NCI-H1105 (cell line): ENCODE measurements around the gene UNK.
"Not testable (repeated sequence)": the region's sequence is repeated elsewhere in the genome, so short reads cannot be mapped to it uniquely, and the experiment has no call there.

Experiments used
- DNase-seq: peaks from one replicate; lab custom pipeline; 2025; lab: John Stamatoyannopoulos, UW

UNK gene

DNA sequence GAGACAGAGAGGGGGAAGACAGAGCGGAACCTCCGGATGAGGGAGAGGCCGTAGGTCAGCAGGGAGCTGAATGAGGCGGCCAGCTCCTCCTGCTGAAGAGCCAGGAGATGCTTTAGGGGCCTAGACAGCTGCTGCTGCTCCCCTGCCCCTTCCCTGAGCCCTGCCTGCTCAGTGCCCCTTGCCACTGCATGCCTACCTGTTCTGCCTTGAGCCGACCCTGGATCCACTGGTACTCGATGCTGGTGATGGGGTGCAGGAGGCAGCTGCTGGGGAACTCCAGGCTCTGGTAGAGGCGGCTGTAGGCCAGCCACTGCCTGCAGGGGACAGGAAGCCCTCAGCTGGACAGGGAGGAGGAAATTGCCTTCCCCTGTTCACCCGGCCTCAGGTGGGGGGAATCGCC lies 52.0 kb downstream of the UNK start:
- DNase-seq = no peak

DNA sequence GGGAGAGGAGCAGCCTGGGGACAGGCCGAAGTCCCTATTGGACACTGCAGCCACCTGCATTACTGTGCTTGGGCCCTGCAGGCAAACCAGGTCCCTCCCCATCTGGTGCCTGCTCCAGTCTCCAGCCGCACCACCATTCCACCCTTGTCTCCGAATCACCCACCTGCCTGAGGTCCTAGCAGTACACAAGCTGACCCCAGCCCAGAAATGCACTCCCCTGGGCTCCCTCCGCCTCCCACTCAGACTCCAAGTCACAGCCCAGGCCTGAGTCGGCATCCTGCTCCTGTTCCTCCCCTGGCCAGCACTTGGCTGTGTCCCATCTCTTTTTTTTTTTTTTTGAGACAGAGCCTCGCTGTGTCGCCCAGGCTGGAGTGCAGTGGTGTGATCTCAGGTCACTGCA lies 53.3 kb downstream of the UNK start:
- no peak for DNase-seq

GRCh38 chr17:75838410-75838809 lies 53.8 kb downstream of the UNK start:
- no peak for DNase-seq

DNA sequence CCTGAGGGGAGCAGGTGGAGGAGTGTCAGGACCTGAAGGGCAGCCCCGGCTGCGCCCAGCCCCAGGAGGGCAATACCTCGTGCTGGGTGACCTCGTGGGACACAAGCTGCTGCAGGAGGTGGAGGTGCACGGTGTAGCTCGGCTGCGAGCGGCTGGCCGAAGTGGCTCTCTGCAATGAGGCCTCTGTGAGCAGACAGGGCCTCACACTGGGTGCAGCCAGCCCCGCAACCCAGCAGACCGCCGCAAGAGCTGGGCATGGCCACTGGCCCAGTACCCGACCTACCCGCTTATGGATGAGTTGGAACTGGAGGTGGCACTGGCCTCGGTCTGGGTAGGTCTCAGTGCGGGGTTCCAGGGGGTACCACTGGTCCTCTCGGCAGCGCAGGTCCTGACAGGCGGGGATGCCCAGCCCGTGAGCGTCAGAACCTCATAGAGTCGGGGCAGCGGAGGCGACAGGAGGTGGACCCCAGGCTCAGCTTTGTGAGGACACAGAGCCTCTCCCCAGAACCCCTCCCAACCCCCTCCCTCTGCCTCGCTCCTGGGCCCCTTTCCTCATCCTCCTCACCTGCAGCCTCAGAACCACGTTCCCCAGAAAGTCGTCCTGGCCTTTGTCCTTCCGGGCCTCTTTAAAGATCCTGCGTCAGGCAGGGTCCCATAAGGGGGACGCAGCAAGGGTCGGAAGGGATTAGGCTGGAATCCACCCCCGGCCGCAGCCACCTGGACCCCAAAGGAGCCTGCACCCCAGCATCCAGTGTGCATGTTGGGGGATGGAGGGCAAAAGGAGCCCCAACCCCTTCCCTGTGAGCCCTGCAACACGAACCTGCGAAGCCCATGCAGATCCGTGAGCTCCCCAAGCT lies 55.6 kb downstream of the UNK start:
- no peak for DNase-seq

- DNase-seq = no peak
Measured at GRCh38 chr17:75840799-75841164, 56.2 kb downstream of the UNK start.

DNA sequence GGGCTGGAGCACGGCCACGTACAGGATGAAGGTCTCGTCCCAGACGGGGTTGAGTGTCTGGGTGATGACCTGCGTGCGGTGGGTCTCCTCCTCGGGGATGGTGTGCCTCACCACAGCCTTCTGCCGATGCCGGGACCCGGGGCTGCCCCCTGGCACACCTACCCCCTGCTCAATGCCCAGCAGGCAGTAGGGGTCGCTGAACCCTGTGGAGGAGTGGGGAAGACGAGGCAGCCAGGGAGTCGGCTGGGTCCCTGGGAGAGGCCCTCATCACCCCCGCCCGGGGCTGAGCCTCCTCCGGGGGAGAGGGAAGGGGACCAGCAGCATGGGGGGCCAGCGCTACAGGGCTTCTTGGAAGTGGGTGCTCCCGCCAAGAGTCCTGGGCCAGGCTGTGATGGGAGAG lies 57.8 kb downstream of the UNK start:
- no peak for DNase-seq

GRCh38 chr17:75842963-75843576 lies 58.5 kb downstream of the UNK start:
- no peak for DNase-seq

DNA sequence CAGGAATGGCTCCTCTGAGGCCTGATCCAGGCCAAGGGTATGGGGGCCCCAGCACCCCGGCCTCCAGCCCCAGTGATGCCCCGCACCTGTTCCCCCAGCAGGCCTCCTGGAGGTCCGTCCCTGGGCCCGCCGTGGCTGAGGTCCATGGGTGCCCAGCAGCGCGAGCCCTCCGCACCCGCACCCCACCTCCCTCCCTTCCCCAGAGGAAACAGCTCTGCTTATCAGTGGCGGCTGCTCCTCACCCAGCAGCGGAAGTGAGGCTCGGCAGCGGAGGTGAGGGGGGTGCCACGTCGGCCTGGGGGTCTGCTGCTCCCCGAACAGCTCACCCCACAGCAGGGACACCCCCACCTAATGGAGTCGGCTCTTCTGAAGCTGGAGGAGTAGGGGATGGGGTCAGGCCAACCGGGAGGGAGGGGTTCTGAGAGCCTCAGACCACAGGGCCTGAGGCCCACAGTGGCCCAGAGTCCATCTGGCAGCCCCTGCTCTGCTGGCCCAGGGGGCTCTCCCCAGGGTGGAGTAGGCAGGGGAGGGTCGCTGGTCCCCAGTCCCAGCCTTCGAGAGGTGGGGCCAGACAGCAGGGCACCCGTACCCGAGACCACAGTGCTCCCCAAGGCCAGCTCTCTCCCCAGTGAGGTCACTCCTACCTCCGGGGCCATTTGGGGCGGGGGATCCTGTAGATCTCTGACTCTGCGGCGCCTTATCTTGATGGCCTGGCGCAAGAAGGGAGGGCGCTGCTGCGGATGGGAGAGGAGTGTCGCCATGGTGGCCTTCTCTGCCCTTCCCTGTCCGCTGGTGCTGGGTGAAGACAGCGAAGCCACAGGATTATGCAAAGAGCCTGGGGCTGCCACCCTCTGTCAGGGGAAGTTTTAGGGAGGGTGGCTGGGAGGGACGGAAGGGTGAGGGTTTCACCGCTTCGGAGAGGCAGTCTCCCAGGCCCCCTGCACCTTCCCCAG lies 59.2 kb downstream of the UNK start, which contains the start of gene UNC13D:
Gene UNC13D, minus strand, starts transcription at position 828 of the 953 bp plus-strand sequence. Its CDS starts 67 bp downstream, at position 761.
- DNase-seq = no peak

- no peak for DNase-seq
Measured at GRCh38 chr17:75844530-75845057, 60.0 kb downstream of the UNK start.

DNA sequence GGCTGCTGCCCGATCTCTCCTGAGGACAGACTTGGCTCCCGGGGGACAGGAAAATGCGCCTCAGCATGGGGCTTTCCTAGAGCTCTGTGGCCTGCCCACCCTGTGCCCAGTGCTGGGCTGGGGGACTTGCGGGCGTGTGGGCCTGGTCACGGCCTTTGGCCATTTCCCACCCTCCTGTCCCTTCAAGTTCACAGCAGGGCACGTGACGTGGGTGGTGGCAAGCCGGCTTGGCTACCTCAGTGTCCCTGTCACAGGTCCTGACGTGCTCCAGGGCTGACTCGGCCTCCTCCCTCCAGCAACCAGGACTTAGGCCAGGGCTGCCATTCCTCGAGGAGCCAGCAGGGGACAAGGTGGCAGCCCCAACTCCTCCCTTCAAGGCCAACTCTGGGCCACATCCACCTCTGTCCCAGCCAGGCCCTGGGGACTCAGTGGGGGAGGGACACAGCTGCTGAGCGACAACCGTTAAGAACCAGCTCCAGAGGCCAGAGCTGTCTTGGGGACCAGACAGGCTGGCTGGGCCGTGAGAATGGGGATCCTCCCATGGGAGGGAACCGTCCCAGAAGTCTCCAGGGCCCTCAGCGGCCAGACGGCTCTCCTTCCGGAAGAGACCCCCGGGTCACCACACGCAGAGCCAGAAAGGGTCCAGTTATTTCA lies 60.6 kb downstream of the UNK start:
- peak; percentile 1 for DNase-seq

DNA sequence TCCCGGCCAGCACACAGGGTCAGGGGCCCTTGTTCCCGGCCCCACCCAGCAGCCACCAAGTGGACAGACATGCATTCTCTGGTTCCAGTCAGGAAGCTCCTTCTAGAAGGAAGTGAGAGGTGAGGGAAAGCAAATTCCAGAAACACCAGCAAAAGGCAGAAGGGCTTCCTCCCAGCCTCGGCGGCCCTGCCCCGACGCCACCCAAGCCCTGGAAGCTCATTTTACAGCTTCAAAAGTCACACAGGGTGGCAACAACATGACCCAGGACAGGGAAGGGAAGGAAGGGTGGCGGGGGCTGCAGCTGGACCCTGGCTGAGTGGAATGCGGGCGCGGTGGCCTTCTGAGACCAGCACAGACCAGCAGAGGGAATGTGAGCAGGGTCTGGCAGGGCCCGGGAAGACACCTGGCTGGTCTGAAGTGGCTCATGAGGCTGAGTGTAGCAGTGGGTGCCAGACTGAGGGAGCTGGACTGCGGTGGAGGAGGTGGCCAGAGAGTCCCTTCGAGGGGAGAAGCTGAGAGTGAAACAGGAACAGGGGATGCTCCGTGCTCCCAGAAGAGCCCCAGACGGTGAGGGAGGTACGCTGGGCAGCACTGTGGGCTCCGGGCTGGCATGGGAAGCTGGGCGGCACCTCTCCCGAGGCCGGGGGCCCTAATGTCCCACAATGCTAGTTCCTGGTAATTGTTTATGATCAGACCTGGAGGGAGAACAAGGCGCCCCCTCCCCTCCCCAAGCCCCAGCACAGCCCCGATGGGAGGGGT lies 61.5 kb downstream of the UNK start:
- no peak for DNase-seq

DNA sequence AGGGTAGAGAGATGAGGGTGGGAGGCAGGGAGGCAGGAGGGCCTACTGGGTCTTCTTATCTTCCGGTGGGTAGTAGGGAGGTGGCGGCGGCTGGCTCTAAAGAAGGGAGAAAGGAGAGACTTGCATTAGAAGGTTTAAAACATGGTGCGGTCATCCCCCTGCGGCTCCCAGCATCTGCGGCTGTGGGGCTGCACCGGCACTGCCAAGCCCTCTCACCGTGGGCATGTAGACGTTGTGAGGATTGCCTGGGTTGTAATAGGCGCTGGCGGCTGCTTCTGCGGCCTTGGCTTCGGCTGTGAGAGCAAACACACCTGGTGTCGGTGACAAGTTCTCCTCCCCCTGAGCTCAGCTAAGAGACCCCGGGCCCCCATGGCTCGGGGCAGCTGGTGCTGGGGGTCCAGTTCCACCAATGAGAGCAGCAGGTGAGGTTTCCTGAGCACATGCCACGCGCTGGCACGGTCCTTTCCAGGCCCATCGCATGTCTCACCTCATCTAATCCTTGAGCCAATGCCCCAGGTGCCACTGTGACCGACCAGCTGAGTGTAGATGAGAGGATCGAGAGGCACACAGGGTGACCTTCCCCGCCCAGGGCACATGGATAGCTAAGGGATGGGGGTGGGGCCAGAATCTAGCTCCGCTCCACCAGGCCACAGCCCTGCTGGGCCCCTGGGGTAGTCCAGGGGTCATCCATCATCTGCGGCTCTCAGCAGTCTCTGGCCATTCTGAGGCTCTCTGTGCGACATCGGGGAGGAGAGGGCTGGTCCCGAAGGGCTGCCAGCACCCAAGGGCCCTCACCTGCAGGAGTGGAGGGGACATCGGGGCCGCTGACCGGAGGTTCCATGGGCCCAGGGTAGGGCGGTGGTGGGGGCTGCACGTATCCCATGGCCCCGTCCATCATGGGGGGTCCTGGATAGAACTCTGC lies 62.3 kb downstream of the UNK start:
- DNase-seq = no peak

DNA sequence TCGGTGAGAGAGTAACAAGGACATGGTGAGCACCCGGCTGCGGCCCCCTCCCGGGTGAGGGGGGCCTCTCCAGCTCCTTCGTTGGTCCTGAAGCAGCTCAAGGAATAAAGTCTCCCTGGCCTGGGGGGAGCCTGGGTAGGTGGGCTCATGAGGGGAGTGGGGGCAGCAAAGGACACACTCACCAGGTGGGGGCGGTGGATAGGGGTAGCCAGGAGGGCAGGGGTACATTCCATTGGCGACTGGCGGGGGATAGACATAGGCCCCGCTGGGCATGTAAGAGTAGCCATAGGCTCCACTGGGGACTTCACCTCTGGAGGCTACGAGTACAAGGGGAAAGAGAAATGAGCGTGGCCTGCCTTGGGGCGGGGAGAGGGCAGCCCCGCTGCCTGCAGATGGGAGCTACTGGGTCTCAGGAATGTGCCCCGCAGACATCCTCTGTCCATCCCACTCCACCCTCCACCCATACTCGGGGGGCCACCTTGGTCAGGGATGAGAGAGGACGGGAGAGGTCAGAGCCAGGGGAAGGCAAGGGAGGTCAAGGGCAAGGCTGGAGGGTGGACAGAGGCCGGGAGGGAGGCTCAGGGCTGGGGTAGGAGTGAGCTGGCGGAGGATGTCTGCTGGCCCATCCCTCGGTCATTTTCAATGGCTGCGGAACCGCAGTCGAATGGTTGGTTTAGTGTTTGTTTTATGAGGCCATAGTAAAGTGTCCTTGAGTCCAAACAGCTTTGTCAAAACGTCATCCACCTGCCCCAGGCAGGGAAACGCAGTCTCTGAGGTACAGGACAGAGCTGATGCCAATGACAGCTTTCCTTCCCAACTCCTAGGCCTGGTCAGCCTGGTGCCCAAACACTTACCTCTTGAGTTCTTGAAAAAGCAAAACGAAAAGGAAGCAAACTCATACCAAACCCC lies 63.3 kb downstream of the UNK start:
- DNase-seq = no peak

DNA sequence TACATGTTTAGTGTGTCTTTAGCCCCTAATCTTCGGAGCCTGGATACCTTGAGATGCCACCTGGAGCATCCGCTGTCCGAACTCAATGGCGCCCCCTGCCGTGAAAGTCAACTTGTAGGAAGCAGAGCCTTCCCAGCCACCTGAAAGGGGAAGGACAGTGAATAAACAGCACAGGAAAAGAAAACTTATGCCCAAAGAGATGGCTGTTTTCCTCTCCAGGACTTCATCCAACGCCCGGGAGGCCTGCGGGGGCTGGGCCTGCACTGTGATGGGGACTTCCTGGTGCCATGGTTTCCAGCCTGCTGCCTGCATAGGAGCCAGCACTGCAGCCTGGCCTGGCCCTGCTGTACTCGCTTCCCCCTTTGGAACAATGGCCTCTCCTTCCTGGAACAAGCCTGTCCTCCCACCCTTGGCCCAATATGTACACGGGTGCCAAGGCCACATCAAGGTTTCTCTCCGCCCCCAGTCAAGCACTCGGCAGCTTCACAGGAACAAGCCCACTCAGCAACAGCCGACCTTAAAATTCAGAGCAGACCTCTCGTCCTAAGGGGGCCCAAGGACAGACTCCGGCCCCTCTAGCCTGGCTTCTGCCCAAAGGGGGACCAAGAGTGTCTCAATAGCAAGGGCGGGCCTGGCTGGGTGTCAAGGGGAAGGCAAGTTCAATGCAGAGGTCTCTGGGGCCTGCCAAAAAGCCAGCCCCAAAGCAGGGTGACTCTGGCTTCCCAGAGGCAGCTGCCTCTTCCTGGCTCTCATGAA lies 64.1 kb downstream of the UNK start:
- DNase-seq = peak; percentile 55

DNA sequence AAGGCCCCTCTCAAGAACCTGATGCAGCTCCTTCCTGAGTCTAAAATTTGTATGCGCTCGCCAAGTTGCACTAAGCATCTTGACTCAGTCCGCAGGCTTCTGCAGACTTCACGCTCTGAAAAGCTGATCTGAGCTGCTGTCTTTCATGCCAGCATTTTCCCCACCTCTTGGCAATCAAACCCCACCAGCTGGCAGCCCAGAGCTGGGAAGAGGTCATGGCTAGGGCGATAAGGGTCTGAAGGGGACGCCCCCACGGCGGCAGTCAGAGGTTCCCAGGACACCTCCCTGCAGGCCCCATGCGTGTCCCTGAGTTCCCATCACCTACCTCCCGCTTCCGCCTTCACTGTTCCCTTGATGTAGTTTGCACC lies 64.7 kb downstream of the UNK start:
- DNase-seq = no peak

- DNase-seq = no peak
Measured at GRCh38 chr17:75849724-75850123, 65.1 kb downstream of the UNK start.

- no peak for DNase-seq
Measured at GRCh38 chr17:75850928-75851692, 66.5 kb downstream of the UNK start.

GRCh38 chr17:75851693-75851991 lies 67.0 kb downstream of the UNK start:
- not testable (repeated sequence) for DNase-seq
